Endodermal cell (in vitro differentiated cells): ENCODE data around the gene MYDGF. TPM values are rescaled to one million over a fixed set of nuclear protein-coding genes. Genes with fewer than 3 reads are reported as not detected.

Experiments used
- DNase-seq: peaks from one replicate; pipeline ENCODE4 v3.0.0-alpha.2; 2017
- H3K27ac ChIP-seq: 2 replicates; pipeline ENCODE4 v1.5.1; 2013; ENCODE audit warnings: mild to moderate bottlenecking, low read depth, low read length, moderate library complexity
- H3K27me3 ChIP-seq: 2 replicates; pipeline ENCODE4 v1.6.1; 2013; ENCODE audit warnings: mild to moderate bottlenecking, low read length, moderate library complexity; ENCODE audit not compliant: insufficient read depth, control insufficient read depth, poor library complexity, severe bottlenecking
- H3K36me3 ChIP-seq: 2 replicates; pipeline ENCODE4 v1.7.0; 2013; ENCODE audit warnings: mild to moderate bottlenecking, low read length, moderate library complexity; ENCODE audit not compliant: control insufficient read depth, insufficient read depth
- H3K4me1 ChIP-seq: one replicate; pipeline ENCODE4 v1.7.0; 2013; ENCODE audit warnings: low read length; ENCODE audit not compliant: control insufficient read depth, insufficient read depth
- H3K4me3 ChIP-seq: 2 replicates; pipeline ENCODE4 v1.5.1; 2013; ENCODE audit warnings: mild to moderate bottlenecking, low read length, moderate library complexity
- H3K9ac ChIP-seq: 2 replicates; pipeline ENCODE4 v1.6.1; 2013; ENCODE audit warnings: mild to moderate bottlenecking, low read length, moderate library complexity; ENCODE audit not compliant: poor library complexity, severe bottlenecking; ENCODE audit errors: extremely low read depth
- H3K9me3 ChIP-seq: 2 replicates; pipeline ENCODE4 v1.6.1; 2013; ENCODE audit warnings: mild to moderate bottlenecking, low read length, moderate library complexity; ENCODE audit not compliant: control insufficient read depth
- H3K27ac Mint-ChIP-seq: 2 replicates; pipeline ENCODE4 v1.8.0; 2020; ENCODE audit warnings: mixed read lengths
- H3K27me3 Mint-ChIP-seq: 2 replicates; pipeline ENCODE4 v1.8.0; 2021; ENCODE audit warnings: mild to moderate bottlenecking, mixed read lengths; ENCODE audit not compliant: insufficient read depth
- H3K36me3 Mint-ChIP-seq: 2 replicates; pipeline ENCODE4 v1.8.0; 2020; ENCODE audit warnings: low read depth, mixed read lengths
- H3K4me1 Mint-ChIP-seq: 2 replicates; pipeline ENCODE4 v1.8.0; 2020; ENCODE audit warnings: mixed read lengths
- H3K4me3 Mint-ChIP-seq: 2 replicates; pipeline ENCODE4 v1.8.0; 2020; ENCODE audit warnings: mild to moderate bottlenecking, moderate library complexity, mixed read lengths
- H3K9me3 Mint-ChIP-seq: 2 replicates; pipeline ENCODE4 v1.8.0; 2020; ENCODE audit warnings: mild to moderate bottlenecking, mixed read lengths
- WGBS, 2 experiments: methylation state at CpG; one replicate each; pipeline versions ENCODE4 v1.1.5 to v1.1.7; 2013; ENCODE audit warnings: missing lambda C conversion rate in 2 of 2, mixed read lengths in 1 of 2; ENCODE audit not compliant: insufficient coverage in 1 of 2, insufficient read length in 1 of 2; 5-methylcytosine and 5-hydroxymethylcytosine counted together
- total RNA-seq, 2 donors: library from RNA; stranded (reverse); fragmentation: NEBNext Ultra II Directional in 1 of 2; extraction: Animal tissue kit (Norgen Biotek cat#: 25700) in 1 of 2; gene quantifications; 2 replicates in 1 of 2; 3 replicates in 1 of 2; pipeline ENCODE4 v1.2.1, GENCODE V29; 2021
- TF ChIP-seq, protein P1 (sequence below): fragments of 200-600 bp; sonication (generic); conservative IDR thresholded peaks from 2 replicates; pipeline ENCODE4 v1.5.0; 2021; ENCODE audit warnings: antibody characterized with exemption, mild to moderate bottlenecking

The MYDGF gene
- total RNA-seq, 2 donors from 2014 or later = 58.7 to 64.0 TPM

GRCh38 chr19:4618019-4618418 lies 52.1 kb downstream of the MYDGF start:
- H3K27me3 ChIP-seq = peaks cover 10% of the 10 kb centered on the region
- peaks cover 28% of the 10 kb centered on the region for H3K27me3 Mint-ChIP-seq
- no peaks in the 10 kb centered on the region for H3K36me3 ChIP-seq
- H3K4me3 ChIP-seq = no peak overlapping the region
- H3K36me3 Mint-ChIP-seq = no peaks in the 10 kb centered on the region
- no peak overlapping the region for H3K27ac ChIP-seq
- TF ChIP-seq, protein P1, sequence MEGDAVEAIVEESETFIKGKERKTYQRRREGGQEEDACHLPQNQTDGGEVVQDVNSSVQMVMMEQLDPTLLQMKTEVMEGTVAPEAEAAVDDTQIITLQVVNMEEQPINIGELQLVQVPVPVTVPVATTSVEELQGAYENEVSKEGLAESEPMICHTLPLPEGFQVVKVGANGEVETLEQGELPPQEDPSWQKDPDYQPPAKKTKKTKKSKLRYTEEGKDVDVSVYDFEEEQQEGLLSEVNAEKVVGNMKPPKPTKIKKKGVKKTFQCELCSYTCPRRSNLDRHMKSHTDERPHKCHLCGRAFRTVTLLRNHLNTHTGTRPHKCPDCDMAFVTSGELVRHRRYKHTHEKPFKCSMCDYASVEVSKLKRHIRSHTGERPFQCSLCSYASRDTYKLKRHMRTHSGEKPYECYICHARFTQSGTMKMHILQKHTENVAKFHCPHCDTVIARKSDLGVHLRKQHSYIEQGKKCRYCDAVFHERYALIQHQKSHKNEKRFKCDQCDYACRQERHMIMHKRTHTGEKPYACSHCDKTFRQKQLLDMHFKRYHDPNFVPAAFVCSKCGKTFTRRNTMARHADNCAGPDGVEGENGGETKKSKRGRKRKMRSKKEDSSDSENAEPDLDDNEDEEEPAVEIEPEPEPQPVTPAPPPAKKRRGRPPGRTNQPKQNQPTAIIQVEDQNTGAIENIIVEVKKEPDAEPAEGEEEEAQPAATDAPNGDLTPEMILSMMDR = no peak
- H3K9ac ChIP-seq = no peak overlapping the region
- DNase-seq = no peak
- no peaks in the 10 kb centered on the region for H3K9me3 Mint-ChIP-seq
- WGBS, 2 experiments = 43 to 50% methylated on average over 5 to 6 of the region's 6 CpGs
- H3K4me1 Mint-ChIP-seq = peaks cover 3% of the 10 kb centered on the region
- no peak overlapping the region for H3K27ac Mint-ChIP-seq
- no peaks in the 10 kb centered on the region for H3K9me3 ChIP-seq
- no peaks in the 10 kb centered on the region for H3K4me1 ChIP-seq
- no peak overlapping the region for H3K4me3 Mint-ChIP-seq

GRCh38 chr19:4613254-4613751 lies 56.8 kb downstream of the MYDGF start:
- Mint-ChIP-seq H3K9me3 (no peaks in the 10 kb centered on the region), H3K27me3 (peaks cover 31% of the 10 kb centered on the region), H3K36me3 (no peaks in the 10 kb centered on the region), H3K27ac (no peak overlapping the region), H3K4me1 (peaks cover 5% of the 10 kb centered on the region), H3K4me3 (no peak overlapping the region)
- peaks cover 16% of the 10 kb centered on the region for H3K27me3 ChIP-seq
- H3K9me3 ChIP-seq = no peaks in the 10 kb centered on the region
- H3K4me3 ChIP-seq = no peak overlapping the region
- no peak overlapping the region for H3K27ac ChIP-seq
- no peaks in the 10 kb centered on the region for H3K4me1 ChIP-seq
- no peak for DNase-seq
- no peaks in the 10 kb centered on the region for H3K36me3 ChIP-seq
- TF ChIP-seq, protein P1 = no peak
- WGBS, 2 experiments = 96% methylated on average over 5 to 7 of the region's 8 CpGs
- no peak overlapping the region for H3K9ac ChIP-seq

DNA sequence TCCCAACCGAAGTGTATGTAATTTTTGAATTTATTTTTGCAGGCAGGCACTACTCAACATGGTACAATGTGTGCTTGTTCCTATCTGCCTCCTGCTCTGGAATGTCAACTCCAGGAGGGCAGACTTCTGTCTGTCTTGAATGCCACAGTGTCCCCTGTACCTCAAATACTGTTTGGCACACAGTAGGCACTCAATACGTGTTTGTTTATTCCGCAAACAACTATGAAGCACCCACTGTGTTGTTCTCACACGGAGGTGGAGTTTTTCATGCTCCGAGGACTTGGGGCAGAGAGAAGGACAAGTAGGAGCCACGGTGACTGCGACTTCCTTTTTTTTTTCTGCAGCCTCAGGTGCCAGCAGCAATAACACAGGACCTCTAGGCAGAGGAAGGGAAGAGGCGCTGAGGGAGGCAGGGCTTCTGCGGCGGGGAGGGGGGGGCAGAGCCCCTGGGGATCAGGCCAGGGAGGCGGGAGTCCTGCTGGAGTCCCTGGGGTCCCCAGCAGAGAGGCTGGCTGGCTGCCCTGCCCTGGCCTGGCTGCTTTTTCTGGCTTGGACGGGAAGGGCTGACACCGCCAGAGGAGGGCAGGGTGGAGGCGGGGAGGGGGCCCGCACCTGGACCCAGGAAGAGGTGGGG lies 60.1 kb downstream of the MYDGF start:
- Histone ChIP-seq H3K27ac (no peak overlapping the region), H3K4me3 (no peak overlapping the region), H3K27me3 (peaks cover 9% of the 10 kb centered on the region), H3K9me3 (no peaks in the 10 kb centered on the region), H3K4me1 (no peaks in the 10 kb centered on the region), H3K36me3 (no peaks in the 10 kb centered on the region), H3K9ac (no peak overlapping the region)
- DNase-seq = peak; percentile 78
- H3K9me3 Mint-ChIP-seq = no peaks in the 10 kb centered on the region
- H3K27me3 Mint-ChIP-seq = peaks cover 20% of the 10 kb centered on the region
- TF ChIP-seq, protein P1 = no peak
- peaks cover 5% of the 10 kb centered on the region for H3K4me1 Mint-ChIP-seq
- WGBS, 2 experiments = 59 to 78% methylated on average over 6 to 15 of the region's 15 CpGs
- H3K4me3 Mint-ChIP-seq = no peak overlapping the region
- H3K36me3 Mint-ChIP-seq = no peaks in the 10 kb centered on the region
- H3K27ac Mint-ChIP-seq = no peak overlapping the region

Other genes with a start within 250 kb of the MYDGF start
- gene UBXN6, start 212.5 kb downstream of the MYDGF start, total RNA-seq = 10 to 100 TPM; 31.2 to 36.9 TPM
- 100 to 1,000 TPM; 117 TPM for gene HDGFL2, start 198.0 kb downstream of the MYDGF start, total RNA-seq
- under 1 TPM; 0.33 to 0.66 TPM for gene PLIN4, start 151.9 kb downstream of the MYDGF start, total RNA-seq
- gene PLIN5, start 135.1 kb downstream of the MYDGF start, total RNA-seq = 1 to 10 TPM; 3.7 to 3.9 TPM
- 1 to 10 TPM in 1 of 2 donors, under 1 TPM in 1; 0.86 to 1.4 TPM for gene LRG1, start 130.3 kb downstream of the MYDGF start, total RNA-seq
- gene SEMA6B, start 110.7 kb downstream of the MYDGF start, total RNA-seq = 10 to 100 TPM; 28.9 to 67.8 TPM
- gene TNFAIP8L1, start 30.8 kb downstream of the MYDGF start, total RNA-seq = 10 to 100 TPM; 18.1 to 25.5 TPM
- 10 to 100 TPM; 36.8 to 48.8 TPM for gene DPP9, start 53.5 kb upstream of the MYDGF start, total RNA-seq
- 10 to 100 TPM; 15.8 to 16.0 TPM for gene FEM1A, start 121.4 kb upstream of the MYDGF start, total RNA-seq
- 1 to 10 TPM; 2.9 to 4.6 TPM for gene TICAM1, start 161.4 kb upstream of the MYDGF start, total RNA-seq
- 10 to 100 TPM; 80.0 to 80.9 TPM for gene PLIN3, start 197.3 kb upstream of the MYDGF start, total RNA-seq
- not detected for gene ARRDC5, start 232.6 kb upstream of the MYDGF start, total RNA-seq
- 10 to 100 TPM; 54.6 to 59.4 TPM for gene UHRF1, start 239.2 kb upstream of the MYDGF start, total RNA-seq